Liver (tissue), 9 donors: ENCODE data around the gene C11orf21. TPM values are rescaled to one million over a fixed set of nuclear protein-coding genes. Genes with fewer than 3 reads are reported as not detected.

Source experiments
- DNase-seq: peaks from one replicate; pipeline ENCODE4 v3.0.0-alpha.2; 2017; ENCODE audit warnings: low spot score
- H3K27ac ChIP-seq, 2 donors: one replicate each; pipeline ENCODE4 v1.7.0; 2013; ENCODE audit warnings: inconsistent platforms in 2 of 2, low read length in 2 of 2, control low read depth in 1 of 2, low read depth in 1 of 2, mild to moderate bottlenecking in 1 of 2
- H3K27me3 ChIP-seq, 4 donors: one replicate each; pipeline versions ENCODE4 v1.6.1 to v1.7.0; 2013; ENCODE audit warnings: low read length in 3 of 4, inconsistent platforms in 1 of 4, mild to moderate bottlenecking in 1 of 4, moderate library complexity in 1 of 4; ENCODE audit not compliant: control insufficient read depth in 4 of 4, insufficient read depth in 4 of 4
- H3K36me3 ChIP-seq, 4 donors: one replicate each; pipeline versions ENCODE4 v1.6.1 to v1.7.0; 2013; ENCODE audit warnings: low read length in 3 of 4, mild to moderate bottlenecking in 3 of 4, low read depth in 1 of 4, moderate library complexity in 1 of 4; ENCODE audit not compliant: control insufficient read depth in 4 of 4, insufficient read depth in 3 of 4
- H3K4me1 ChIP-seq, 4 donors: one replicate each; pipeline versions ENCODE4 v1.6.1 to v1.7.0; 2013; ENCODE audit warnings: low read length in 3 of 4, mild to moderate bottlenecking in 3 of 4, moderate library complexity in 1 of 4; ENCODE audit not compliant: control insufficient read depth in 4 of 4, insufficient read depth in 4 of 4
- H3K4me3 ChIP-seq, 3 donors: one replicate each; pipeline versions ENCODE4 v1.6.1 to v1.7.0; 2013; ENCODE audit warnings: low read length in 3 of 3, control low read depth in 1 of 3, low read depth in 1 of 3, mild to moderate bottlenecking in 1 of 3
- H3K9ac ChIP-seq, 2 donors: one replicate each; pipeline ENCODE4 v1.7.0; 2013; ENCODE audit warnings: low read length in 2 of 2, mild to moderate bottlenecking in 2 of 2, moderate library complexity in 2 of 2, control low read depth in 1 of 2, low read depth in 1 of 2
- H3K9me3 ChIP-seq, 4 donors: one replicate each; pipeline versions ENCODE4 v1.6.1 to v1.7.0; 2013; ENCODE audit warnings: low read length in 3 of 4; ENCODE audit not compliant: control insufficient read depth in 4 of 4
- CTCF ChIP-seq: fragments of 150-350 bp; IDR thresholded peaks from 2 replicates; pipeline ENCODE4 v1.5.1; 2017; ENCODE audit warnings: improper control_type of control experiment, low read depth, low read length; ENCODE audit not compliant: missing input control
- HNF4A ChIP-seq, 2 donors: conservative IDR thresholded peaks; 2 replicates each; pipeline ENCODE4 v1.6.1; 2016; ENCODE audit warnings: antibody characterized with exemption in 2 of 2, mild to moderate bottlenecking in 2 of 2
- HNF4G ChIP-seq: IDR thresholded peaks from 2 replicates; pipeline ENCODE4 v1.6.1; 2016; ENCODE audit warnings: antibody characterized with exemption
- NR2F2 ChIP-seq: IDR thresholded peaks from 2 replicates; pipeline ENCODE4 v1.6.1; 2016; ENCODE audit warnings: antibody characterized with exemption
- RAD21 ChIP-seq, 2 donors: IDR thresholded peaks; 2 replicates each; pipeline ENCODE4 v1.6.1; 2016; ENCODE audit warnings: antibody characterized with exemption in 2 of 2, mild to moderate bottlenecking in 2 of 2
- REST ChIP-seq: IDR thresholded peaks from 2 replicates; pipeline ENCODE4 v1.6.1; 2016; ENCODE audit warnings: antibody characterized with exemption, mild to moderate bottlenecking
- RXRA ChIP-seq, 2 donors: IDR thresholded peaks; 2 replicates each; pipeline ENCODE4 v1.6.1; 2017 to 2018; ENCODE audit warnings: antibody characterized with exemption in 2 of 2, mild to moderate bottlenecking in 1 of 2
- SP1 ChIP-seq: IDR thresholded peaks from 2 replicates; pipeline ENCODE4 v1.6.1; 2018; ENCODE audit warnings: antibody characterized with exemption, mild to moderate bottlenecking
- WGBS: extraction: QIAGEN DNeasy Blood & Tissue Kit; methylation state at CpG from one replicate; pipeline ENCODE4 v1.1.7; 2013; 5-methylcytosine and 5-hydroxymethylcytosine counted together
- polyA plus RNA-seq, 2 donors: library from polyadenylated mRNA; stranded (reverse) in 1 of 2; unstranded in 1 of 2; fragments of 200-250 nt in 1 of 2; fragments of >200 nt in 1 of 2; fragmentation: Nextera tagmentation in 1 of 2; extraction: Ambion mirVana in 1 of 2; gene quantifications; one replicate each; pipeline versions ENCODE4 v1.2.1 to v1.2.3, GENCODE V29; 2013 to 2015
- total RNA-seq, 2 donors: library from RNA; depleted of rRNA; stranded (reverse); fragments of >200 nt; gene quantifications; one replicate each; pipeline ENCODE4 v1.2.3, GENCODE V29; 2014
- donor health status: healthy.
- donor health status: healthy.
- donor health status: healthy.
- donor health status: healthy.
- donor health status: healthy.

Gene C11orf21
- total and polyA plus RNA-seq, 4 donors, result 0.14 to 16.2 (median 0.44) TPM

- H3K9me3 ChIP-seq, result no peaks in the 10 kb centered on the region
- H3K9ac ChIP-seq, result no peak overlapping the region
- WGBS, result 88% methylated on average over 4 of the region's 4 CpGs
- no peaks in the 10 kb centered on the region for H3K27me3 ChIP-seq
- TF ChIP-seq RAD21 (IDR thresholded peaks at IDR 0.05) (no peak), REST (no peak), HNF4G (no peak)
- peak overlapping the region; percentile 8 to 21 for H3K27ac ChIP-seq
- peaks cover 8 to 40% (median 33%) of the 10 kb centered on the region in 4 donors for H3K4me1 ChIP-seq
- no peak overlapping the region for H3K4me3 ChIP-seq
- H3K36me3 ChIP-seq, result no peaks in the 10 kb centered on the region
- no peak for DNase-seq
Measured at GRCh38 chr11:2325123-2325522, 23.4 kb upstream of the C11orf21 start.

GRCh38 chr11:2321311-2321683, 19.6 kb upstream of the C11orf21 start:
- peaks cover 8 to 44% (median 37%) of the 10 kb centered on the region in 4 donors for H3K4me1 ChIP-seq
- no peaks in the 10 kb centered on the region for H3K36me3 ChIP-seq
- TF ChIP-seq RXRA (IDR thresholded peaks at IDR 0.05) (peak; percentile 84 to 86), REST (no peak), HNF4A (conservative IDR thresholded peaks at IDR 0.05) (peak; percentile 75), CTCF (no peak), NR2F2 (no peak), SP1 (peak; percentile 50)
- peak overlapping the region in 1 of 3 donors; percentile 4 for H3K4me3 ChIP-seq
- peak overlapping the region; percentile 14 to 56 for H3K27ac ChIP-seq
- WGBS, result 68% methylated on average over 6 of the region's 6 CpGs
- no peaks in the 10 kb centered on the region for H3K9me3 ChIP-seq
- no peak overlapping the region for H3K9ac ChIP-seq
- no peak for DNase-seq
- no peaks in the 10 kb centered on the region for H3K27me3 ChIP-seq
